NCI-H526 (cell line): Measurements from ENCODE around the gene CDH13.

ENCODE experiments used
- DNase-seq, 2 experiments: peaks; one replicate each; lab custom pipeline; 2025; lab: John Stamatoyannopoulos, UW

CDH13 gene

DNA sequence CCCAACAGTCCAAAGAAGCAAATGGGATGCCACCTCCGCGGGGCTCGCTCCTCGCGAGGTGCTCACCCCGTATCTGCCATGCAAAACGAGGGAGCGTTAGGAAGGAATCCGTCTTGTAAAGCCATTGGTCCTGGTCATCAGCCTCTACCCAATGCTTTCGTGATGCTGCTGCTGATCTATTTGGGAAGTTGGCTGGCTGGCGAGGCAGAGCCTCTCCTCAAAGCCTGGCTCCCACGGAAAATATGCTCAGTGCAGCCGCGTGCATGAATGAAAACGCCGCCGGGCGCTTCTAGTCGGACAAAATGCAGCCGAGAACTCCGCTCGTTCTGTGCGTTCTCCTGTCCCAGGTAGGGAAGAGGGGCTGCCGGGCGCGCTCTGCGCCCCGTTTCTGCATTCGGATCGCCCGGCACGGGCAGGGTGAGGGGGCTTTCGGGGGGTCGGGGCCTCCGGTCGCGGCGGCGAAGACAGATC, at the start of gene CDH13:
CDH13 (plus strand) TSS at position 179 of the 471 bp plus-strand sequence.
- peak in 1 of 2 experiments; percentile 58 for DNase-seq

- peak; percentile 54 to 81 for DNase-seq
These were observed 46.4 kb upstream of the CDH13 start for GRCh38 chr16:82580298-82580890.

- DNase-seq = no peak
These were observed 43.8 kb upstream of the CDH13 start for GRCh38 chr16:82582975-82583374.

- DNase-seq = no peak
These were observed 43.3 kb upstream of the CDH13 start for GRCh38 chr16:82583422-82583821.

GRCh38 chr16:82584553-82585152, 42.1 kb upstream of the CDH13 start:
- no peak for DNase-seq

DNA sequence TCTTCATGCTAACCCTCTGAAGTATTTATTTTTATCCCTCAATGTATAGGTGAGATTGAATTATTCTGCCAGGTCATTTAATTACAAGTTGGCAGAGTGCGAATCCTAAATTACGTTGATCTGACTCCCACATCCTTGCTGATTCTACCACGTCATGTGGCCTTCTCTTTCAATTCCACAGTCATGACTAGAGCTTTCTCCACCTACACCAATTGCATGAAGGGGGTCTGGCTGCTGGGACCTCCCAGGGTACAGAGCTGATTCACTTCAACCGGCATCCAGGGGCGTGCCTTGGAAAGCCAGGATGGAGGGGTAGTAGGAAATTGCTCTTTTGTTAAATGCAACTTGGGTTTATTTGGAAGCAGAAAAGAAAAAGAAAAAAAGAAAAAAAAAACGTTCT, 41.1 kb upstream of the CDH13 start:
- no peak for DNase-seq

- DNase-seq = no peak
These were observed 40.6 kb upstream of the CDH13 start for GRCh38 chr16:82586130-82586529.

DNA sequence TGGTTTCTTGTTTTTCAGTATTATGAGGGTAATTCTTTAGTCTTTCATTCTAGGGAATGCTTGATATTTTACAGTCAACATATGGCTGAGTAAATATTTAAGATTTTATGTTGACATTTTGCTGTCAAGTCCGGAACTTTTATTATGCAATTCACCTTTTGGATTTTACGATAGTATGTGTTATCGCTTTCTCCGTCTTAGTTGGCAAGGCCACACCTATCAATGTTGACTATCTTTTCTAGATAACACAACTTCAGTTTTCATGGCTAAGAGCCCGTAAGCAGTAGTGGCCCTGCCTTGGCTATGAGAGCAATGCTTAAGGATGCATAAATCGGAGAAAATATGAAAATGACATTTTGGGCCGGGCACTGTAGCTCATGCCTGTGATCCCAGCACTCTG, 39.5 kb upstream of the CDH13 start:
- DNase-seq = no peak

DNA sequence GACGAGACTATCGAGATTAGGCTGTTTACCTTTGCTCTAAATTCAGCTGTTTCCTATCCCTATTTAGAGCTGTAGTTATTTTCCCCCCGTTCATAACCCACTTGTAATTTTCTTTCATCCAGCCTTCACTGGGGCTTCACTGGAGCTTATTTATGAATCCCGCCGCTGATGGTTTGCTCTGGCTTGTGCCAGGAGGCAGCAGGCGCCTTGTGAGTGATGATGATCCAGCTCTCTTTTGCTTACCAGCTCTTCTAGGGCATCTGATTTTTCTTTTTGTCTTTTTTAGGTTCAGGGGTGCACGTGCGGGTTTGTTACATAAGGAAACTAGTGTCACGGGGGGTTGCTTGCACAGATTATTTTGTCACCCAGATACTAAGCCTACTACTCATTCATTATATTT, 37.4 kb upstream of the CDH13 start:
- DNase-seq = no peak

DNA sequence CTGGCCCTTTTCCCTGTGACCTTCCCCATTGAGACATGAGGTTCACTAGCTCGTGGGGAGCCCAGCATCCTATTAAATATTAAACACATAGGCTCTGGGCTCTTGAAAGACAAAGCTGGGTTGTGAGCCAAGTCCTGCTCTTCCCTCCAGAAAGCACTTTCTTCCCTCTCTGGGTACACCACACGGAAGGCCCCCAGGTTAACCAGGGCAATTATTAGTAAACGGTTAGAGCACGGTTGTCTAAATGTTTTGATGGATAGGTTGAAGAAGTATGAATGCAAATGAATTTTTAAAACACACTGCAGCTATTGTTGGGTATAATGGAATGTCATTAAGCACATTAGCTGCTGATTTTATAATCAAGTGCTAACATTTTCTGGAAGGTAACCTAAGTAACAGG, 32.7 kb upstream of the CDH13 start:
- DNase-seq = no peak

DNA sequence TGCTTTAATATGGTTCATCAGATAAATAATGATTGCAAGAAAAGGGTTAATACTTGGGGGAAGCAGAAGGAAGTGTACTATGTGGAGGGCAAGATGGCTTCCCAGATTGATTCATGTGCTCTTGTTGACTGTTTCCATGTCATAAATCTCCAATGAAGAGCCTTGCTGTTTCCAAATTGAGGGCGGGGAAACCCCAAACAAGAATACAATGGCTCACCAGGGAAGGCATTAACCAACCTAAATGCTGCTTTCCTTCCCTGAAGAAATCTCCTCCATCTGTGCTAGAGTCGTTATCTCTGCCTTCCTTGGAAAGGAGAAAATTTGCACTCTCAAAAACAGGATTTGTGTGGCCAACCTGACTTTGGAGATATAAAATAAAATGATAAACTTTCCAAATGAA, 28.0 kb upstream of the CDH13 start:
- no peak for DNase-seq

DNA sequence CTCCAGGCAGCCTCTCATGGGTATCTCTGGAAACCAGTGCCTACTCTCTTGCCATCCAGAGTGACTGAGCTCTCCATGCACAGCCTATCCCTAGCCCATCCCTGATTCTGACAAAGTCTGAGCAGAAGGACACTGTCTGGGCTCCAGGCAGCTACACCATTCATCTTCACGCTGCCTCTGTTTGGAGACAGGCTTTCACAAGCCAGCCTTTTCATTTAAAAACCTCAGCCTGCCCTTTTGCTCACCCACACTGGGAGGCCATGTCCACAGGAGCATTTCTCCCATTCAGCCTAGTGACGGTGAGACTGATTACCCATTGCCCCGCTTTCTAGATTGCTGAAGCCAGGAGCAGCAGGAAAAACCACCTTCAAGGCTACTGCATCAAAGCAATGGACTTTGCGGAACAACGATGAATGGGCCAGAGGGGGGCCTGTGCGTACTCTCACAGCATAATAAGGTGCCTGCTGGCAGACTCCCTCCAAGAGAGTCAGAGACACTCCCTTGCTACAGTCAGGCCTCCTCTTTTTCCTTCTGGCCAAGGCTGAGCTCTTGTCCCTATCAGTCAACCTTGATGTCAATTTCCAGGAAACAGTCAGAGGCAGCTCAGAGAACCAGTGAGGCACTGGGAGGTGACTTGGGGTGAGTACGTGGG, 24.7 kb upstream of the CDH13 start:
- no peak for DNase-seq

DNA sequence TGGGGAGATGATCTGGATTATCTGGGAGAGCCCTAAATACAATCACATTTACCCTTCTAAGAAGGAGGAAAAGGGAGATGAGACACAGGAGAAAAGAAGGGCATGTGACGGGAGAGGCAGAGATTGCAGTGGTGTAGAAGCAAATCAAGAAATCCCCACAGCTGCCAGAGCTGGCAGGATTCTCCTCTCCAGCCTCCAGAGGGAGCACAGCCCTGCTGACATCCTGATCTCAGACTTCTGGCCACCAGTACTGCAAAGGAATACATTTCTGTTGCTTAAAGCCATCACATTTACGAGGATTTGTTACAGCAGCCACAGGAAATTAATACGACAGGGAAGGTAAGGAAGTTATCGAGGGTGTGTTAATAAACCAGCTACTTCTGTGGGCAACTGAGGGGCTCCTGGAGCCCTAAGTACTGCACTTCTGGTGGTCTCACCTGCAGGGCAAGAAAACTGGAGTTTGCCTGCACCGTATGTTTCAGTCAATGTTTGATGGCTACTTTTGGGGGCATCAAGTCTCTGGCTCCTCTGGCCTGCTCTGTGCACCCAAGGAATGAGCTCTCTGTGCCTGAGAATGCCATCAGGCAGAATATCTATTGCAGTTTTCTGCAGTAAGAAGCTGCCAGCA, 22.9 kb upstream of the CDH13 start:
- DNase-seq = peak in 1 of 2 experiments; percentile 55

DNA sequence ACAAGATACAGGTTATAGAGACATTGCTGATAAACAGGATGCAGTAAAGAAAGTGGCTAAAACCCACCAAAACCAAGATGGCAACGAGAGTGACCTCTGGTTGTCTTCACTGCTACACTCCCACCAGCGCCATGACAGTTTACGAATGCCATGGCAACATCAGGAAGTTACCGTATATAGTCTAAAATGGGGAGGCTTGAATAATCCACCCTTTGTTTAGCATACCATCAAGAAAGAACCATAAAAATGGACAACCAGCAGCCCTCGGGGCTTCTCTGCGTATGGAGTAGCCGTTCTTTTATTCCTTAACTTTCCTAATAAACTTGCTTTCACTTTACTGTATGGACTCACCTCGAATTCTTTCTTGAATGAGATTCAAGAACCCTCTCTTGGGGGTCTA, 21.7 kb upstream of the CDH13 start:
- no peak for DNase-seq

GRCh38 chr16:82605863-82606620, 20.7 kb upstream of the CDH13 start:
- DNase-seq = no peak

DNA sequence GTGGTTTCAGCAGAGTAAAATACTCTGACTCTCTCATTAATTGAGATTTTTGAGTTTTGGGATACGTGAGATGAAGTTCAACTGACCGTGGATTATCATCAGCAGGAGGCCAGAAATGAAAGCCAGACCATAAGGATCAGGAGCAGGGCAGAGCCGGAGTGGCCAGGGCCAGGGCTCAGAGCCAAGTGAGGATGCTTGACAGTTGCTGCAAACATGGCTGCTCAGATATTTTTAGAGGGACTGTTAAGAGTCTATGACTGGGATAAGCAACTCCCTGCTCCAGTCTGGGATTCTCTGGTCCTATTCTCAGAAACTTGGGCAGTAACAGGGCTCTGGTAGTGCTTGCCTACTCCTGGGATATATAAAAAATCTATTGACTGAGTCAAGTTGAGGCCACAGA, 17.6 kb upstream of the CDH13 start:
- DNase-seq = no peak

DNA sequence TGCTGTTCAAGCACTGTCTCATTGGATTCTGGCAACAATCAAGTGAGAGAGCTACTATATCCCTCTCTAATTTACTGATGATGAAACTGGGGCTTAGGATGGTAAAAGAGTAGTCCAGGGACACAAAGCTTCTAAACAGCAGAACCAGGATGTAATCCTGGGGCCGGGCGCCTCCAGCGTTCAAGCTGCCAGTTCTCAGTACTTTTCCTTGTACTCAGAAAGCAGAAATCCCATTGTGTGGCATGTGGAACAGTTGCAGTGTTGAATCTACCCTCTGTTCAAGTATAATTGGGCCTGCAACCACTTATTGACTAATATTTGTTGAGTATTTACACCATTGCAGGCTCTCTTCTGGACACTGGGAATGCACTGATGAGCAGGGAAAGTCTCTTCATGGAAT, 14.5 kb upstream of the CDH13 start:
- no peak for DNase-seq

DNA sequence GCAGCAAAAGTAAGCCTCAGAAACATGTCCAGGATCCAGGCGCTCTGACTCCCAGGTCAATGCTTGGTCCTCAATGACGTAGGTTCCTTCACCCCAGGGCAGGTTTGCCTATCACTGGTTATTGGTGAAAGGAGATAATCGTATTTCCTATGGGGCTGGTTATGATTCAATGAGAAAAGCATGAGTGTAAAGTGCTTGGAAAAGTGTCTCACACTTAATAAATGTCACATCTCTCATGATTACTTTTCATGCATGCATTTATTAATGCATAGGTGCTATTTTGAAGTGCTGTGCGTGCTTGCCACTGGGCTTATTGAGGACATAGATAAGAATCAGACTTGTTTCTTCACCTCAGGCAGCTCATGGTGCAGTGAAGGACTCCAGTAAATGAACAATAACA, 10.4 kb upstream of the CDH13 start:
- no peak for DNase-seq

- peak in 1 of 2 experiments; percentile 15 for DNase-seq
These were observed 5.0 kb upstream of the CDH13 start for GRCh38 chr16:82621781-82622180.

GRCh38 chr16:82623241-82623640, 3.5 kb upstream of the CDH13 start:
- DNase-seq = peak; percentile 23 to 27

- DNase-seq = no peak
These were observed 1.5 kb upstream of the CDH13 start for GRCh38 chr16:82625066-82625968.
